MCF 10A (cell line): ENCODE data around the gene TTLL5. TPM values are rescaled to one million over a fixed set of nuclear protein-coding genes. Genes with fewer than 3 reads are reported as not detected.

Source experiments
- BruUV-seq: library from RNA; stranded (reverse); fragments of 400-500 nt; replicated peaks from 2 replicates; lab custom pipeline; 2021; lab: Mats Ljungman, UMichigan
- CTCF ChIA-PET: fragments of 300-600 bp; sonication (Branson Sonifier 250); formaldehyde crosslinking; extraction: SDS; loops from one replicate; lab custom pipeline; 2021; ENCODE audit warnings: antibody characterized with exemption, inconsistent platforms; lab: Yijun Ruan, JAX
- POLR2A ChIA-PET: fragments of 300-600, 350-650 bp; sonication (Branson Sonifier 250); formaldehyde crosslinking; extraction: SDS; loops from one replicate; lab custom pipeline; 2020; ENCODE audit warnings: antibody characterized with exemption, inconsistent platforms; lab: Yijun Ruan, JAX
- DNase-seq: peaks from one replicate; pipeline ENCODE4 v3.0.0-alpha.2; 2018; ENCODE audit not compliant: unreplicated experiment
- H3K27ac Mint-ChIP-seq: one replicate; pipeline ENCODE4 v1.8.0; 2022; ENCODE audit warnings: mild to moderate bottlenecking, low read depth, mixed read lengths; ENCODE audit not compliant: unreplicated experiment
- H3K27me3 Mint-ChIP-seq: one replicate; pipeline ENCODE4 v1.8.0; 2022; ENCODE audit warnings: mixed read lengths; ENCODE audit not compliant: insufficient read depth, unreplicated experiment
- H3K36me3 Mint-ChIP-seq: one replicate; pipeline ENCODE4 v1.8.0; 2022; ENCODE audit warnings: mild to moderate bottlenecking, moderate library complexity, mixed read lengths; ENCODE audit not compliant: insufficient read depth, unreplicated experiment
- H3K4me1 Mint-ChIP-seq: one replicate; pipeline ENCODE4 v1.8.0; 2022; ENCODE audit warnings: mixed read lengths; ENCODE audit not compliant: insufficient read depth, unreplicated experiment
- H3K4me3 Mint-ChIP-seq: one replicate; pipeline ENCODE4 v1.8.0; 2022; ENCODE audit warnings: mild to moderate bottlenecking, moderate library complexity, mixed read lengths; ENCODE audit not compliant: unreplicated experiment
- H3K9me3 Mint-ChIP-seq: one replicate; pipeline ENCODE4 v1.8.0; 2022; ENCODE audit warnings: mixed read lengths; ENCODE audit not compliant: unreplicated experiment
- CTCF ChIP-seq: fragments of 200-600 bp; IDR thresholded peaks from one replicate; pipeline ENCODE4 v1.8.0; 2022; ENCODE audit warnings: antibody characterized with exemption, mild to moderate bottlenecking; ENCODE audit not compliant: unreplicated experiment
- intact Hi-C: fragments of 100-400 bp; cut with micrococcal nuclease; formaldehyde crosslinking; loops from 2 replicates; pipeline ENCODE4 v1.14.1; 2022
- total RNA-seq: library from RNA; stranded (reverse); gene quantifications from 2 replicates; pipeline ENCODE4 v1.2.3, GENCODE V29; 2022

Gene TTLL5
- total RNA-seq, 1 experiment from 2014 or later, result 31.7 TPM

DNA sequence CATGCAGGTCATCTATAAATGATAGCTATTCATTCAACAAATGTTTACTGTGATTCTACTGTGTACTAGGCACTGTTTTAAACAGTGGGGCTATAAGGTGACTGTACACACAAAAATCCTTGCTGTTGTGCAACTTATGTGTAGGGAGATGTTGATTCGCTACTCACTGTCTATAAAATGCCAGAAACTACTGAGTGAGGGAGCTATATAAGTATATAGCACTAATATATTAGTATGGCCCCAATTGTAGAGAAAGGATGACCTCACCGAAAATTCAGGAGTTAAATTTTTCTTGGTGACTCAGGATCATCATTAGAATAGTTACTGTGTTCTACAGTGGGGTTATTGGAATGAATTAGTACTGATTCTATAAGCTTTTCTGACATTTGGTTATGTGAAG, 203.3 kb downstream of the TTLL5 start:
- H3K4me1 Mint-ChIP-seq, result peaks cover 46% of the 10 kb centered on the region
- peak; percentile 76 for DNase-seq
- H3K36me3 Mint-ChIP-seq, result no peaks in the 10 kb centered on the region
- no peak overlapping the region for H3K4me3 Mint-ChIP-seq
- CTCF ChIA-PET, result interaction anchor here (0.5 to 1.7 kb wide), 3 partner anchors 71 to 155 kb away, joined by 3 to 7 read pairs (median 5); no protein-coding TSS in a partner anchor
- H3K27ac Mint-ChIP-seq, result no peak overlapping the region
- no peaks in the 10 kb centered on the region for H3K9me3 Mint-ChIP-seq
- no peaks in the 10 kb centered on the region for H3K27me3 Mint-ChIP-seq
- no peak for TF ChIP-seq CTCF
- POLR2A ChIA-PET, result interaction anchor here (0.8 to 1.8 kb wide), 4 partner anchors 12 to 16 kb away, joined by 3 to 6 read pairs (median 4); no protein-coding TSS in a partner anchor
- BruUV-seq, result no TSS peak
- intact Hi-C loops, result no loop called here

DNA sequence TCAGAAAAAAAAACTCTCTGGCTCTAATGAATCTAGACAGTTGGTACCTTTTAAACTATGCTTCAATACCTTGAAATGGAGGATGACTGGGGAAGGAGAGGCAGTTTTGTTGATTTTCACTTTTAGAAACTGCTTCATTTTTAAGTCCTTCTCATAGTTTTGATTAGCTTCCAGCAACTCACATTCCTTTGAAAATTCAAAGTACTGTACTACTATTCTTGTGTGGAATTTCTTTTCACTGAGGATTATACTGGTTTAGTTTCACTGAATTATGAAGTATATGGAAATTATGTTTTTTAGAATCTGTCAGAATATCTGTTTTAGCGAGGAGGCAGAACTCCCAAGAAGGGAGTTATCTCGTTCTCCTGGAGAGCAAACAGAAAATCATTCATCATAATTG, 204.5 kb downstream of the TTLL5 start:
- Mint-ChIP-seq H3K9me3 (no peaks in the 10 kb centered on the region), H3K4me3 (no peak overlapping the region), H3K4me1 (peaks cover 43% of the 10 kb centered on the region), H3K27me3 (no peaks in the 10 kb centered on the region), H3K27ac (no peak overlapping the region), H3K36me3 (no peaks in the 10 kb centered on the region)
- intact Hi-C loops, result no loop called here
- no peak for DNase-seq
- no peak for TF ChIP-seq CTCF
- no TSS peak for BruUV-seq
- CTCF ChIA-PET, result interaction anchor here (0.6 kb wide), 1 partner anchor 11 kb away, joined by 3 read pairs; no protein-coding TSS in a partner anchor
- POLR2A ChIA-PET, result interaction anchor here (1.8 kb wide), 1 partner anchor 11 kb away, joined by 5 read pairs; no protein-coding TSS in a partner anchor

- no peaks in the 10 kb centered on the region for H3K9me3 Mint-ChIP-seq
- CTCF ChIA-PET, result no interaction called here
- no peaks in the 10 kb centered on the region for H3K27me3 Mint-ChIP-seq
- no peak for TF ChIP-seq CTCF
- intact Hi-C loops, result no loop called here
- BruUV-seq, result no TSS peak
- peaks cover 31% of the 10 kb centered on the region for H3K4me1 Mint-ChIP-seq
- no peak for DNase-seq
- no peak overlapping the region for H3K4me3 Mint-ChIP-seq
- no peak overlapping the region for H3K27ac Mint-ChIP-seq
- H3K36me3 Mint-ChIP-seq, result no peaks in the 10 kb centered on the region
- POLR2A ChIA-PET, result interaction anchor here (3.1 kb wide), 1 partner anchor 10 kb away, joined by 14 read pairs; no protein-coding TSS in a partner anchor
Measured at GRCh38 chr14:75866970-75867369, 205.9 kb downstream of the TTLL5 start.

DNA sequence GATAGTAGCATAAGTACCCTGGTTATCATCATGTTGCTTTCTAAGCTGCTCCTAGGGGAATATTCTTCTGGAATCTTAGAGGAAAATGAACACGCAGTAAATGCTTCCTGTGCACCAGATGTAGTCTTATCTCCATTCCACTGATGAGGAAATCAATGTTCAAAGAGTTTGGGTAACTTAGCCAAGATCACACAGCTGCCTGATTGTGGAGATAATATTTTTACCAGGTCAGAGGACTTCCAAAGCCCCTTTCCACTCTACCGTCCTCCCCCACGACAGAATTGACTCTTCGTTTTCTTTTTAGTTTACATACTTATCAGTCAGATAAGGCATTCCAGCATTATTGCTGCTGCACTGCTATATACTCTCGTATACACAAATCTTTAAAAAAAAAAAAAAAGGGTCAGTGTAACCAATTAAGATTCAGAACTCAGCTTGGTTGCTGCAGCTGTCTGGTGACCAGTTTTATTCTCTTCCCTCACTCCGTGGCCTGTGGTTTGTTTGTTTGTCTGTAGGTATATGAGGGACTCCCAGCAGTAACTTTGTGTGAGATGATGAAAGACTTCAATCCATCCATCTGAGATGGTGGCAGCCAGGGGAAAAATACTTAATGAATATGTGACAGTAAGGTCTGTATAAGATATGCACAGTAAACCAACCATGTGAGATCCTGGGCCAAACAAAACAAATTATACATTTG, 210.3 kb downstream of the TTLL5 start:
- intact Hi-C loops, result no loop called here
- H3K27me3 Mint-ChIP-seq, result no peaks in the 10 kb centered on the region
- ChIA-PET CTCF (interaction anchor here (0.7 kb wide), 2 partner anchors 160 to 516 kb away, joined by 4 read pairs; no protein-coding TSS in a partner anchor), POLR2A (no interaction called here)
- no TSS peak for BruUV-seq
- H3K4me1 Mint-ChIP-seq, result peaks cover 27% of the 10 kb centered on the region
- no peaks in the 10 kb centered on the region for H3K36me3 Mint-ChIP-seq
- no peaks in the 10 kb centered on the region for H3K9me3 Mint-ChIP-seq
- H3K4me3 Mint-ChIP-seq, result no peak overlapping the region
- no peak overlapping the region for H3K27ac Mint-ChIP-seq
- no peak for TF ChIP-seq CTCF
- DNase-seq, result no peak
